HPDE6-E6E7 (cell line): ENCODE data around the gene SPIN4.
"Not testable (repeated sequence)": the region's sequence is repeated elsewhere in the genome, so short reads cannot be mapped to it uniquely, and the experiment has no call there.

Source experiments
- DNase-seq: peaks from one replicate; pipeline ENCODE4 v3.0.0; 2011; ENCODE audit warnings: missing footprints; ENCODE audit errors: extremely low spot score

Gene SPIN4

GRCh38 chrX:63350941-63351616 is at the start of gene SPIN4:
Gene SPIN4 (minus strand): TSS chrX:63351332. CDS start chrX:63350819, 513 bp downstream.
- DNase-seq = peak; percentile 66

- DNase-seq = no peak
Observed at GRCh38 chrX:63400340-63400739, 49.2 kb upstream of the SPIN4 start.

DNA sequence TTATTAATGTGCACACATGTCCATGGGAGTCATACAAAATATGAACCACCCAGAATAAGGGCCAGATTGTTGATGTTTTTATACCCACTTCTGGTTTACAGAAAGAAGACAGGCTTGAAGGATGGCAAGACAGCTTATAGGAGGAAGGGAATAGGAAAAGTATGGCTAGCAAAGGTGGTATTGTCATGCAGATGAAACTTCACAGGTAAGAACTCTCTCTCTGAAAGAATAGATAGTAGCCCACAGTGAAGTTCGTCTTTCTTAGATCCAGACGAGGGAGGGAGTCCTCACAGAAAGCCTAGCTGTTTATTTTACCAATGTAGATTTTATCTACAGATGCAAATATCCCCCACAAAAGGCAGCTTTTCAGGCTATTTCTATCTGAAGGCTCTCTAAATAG is 43.7 kb upstream of the SPIN4 start:
- no peak for DNase-seq

- DNase-seq = not testable (repeated sequence)
Observed at GRCh38 chrX:63393094-63393493, 42.0 kb upstream of the SPIN4 start.

DNA sequence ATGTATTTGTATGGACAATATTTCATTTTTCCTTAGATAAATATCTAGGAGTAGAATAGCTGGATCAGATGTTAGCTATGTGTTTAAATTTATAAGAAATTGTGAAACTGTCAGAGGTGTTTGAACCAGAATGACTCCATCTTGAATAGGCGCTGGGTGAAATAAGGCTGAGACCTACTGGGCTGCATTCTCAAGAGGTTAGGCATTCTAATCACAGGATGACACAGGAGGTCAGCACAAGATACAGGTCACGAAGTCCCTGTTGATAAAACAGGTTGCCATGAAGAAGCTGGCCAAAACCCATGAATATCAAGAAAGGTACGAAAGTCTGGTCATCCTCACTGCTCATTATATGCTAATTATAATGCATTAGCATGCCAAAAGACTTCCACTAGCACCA is 36.3 kb upstream of the SPIN4 start:
- DNase-seq = no peak

DNA sequence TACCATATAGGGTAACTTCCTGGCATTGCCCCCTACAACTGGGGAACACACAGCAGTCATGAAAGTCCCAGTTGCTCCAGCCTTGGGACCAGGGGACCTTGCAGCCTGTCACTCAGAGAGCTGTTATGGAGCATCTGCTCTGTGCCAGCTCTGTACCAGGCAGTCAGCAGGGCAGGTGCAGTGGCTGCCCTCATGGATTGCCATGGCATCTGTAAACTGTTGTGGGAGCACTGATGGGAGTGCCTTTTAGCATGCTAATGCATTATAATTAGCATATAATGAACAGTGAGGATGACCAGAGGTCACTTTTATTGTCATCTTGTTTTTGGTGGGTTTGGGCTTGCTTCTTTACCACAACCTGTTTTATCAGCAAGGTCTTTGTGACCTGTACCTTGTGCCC is 33.1 kb upstream of the SPIN4 start:
- not testable (repeated sequence) for DNase-seq

- not testable (repeated sequence) for DNase-seq
Observed at GRCh38 chrX:63373012-63373411, 21.9 kb upstream of the SPIN4 start.

- DNase-seq = not testable (repeated sequence)
Observed at GRCh38 chrX:63367699-63368098, 16.6 kb upstream of the SPIN4 start.

DNA sequence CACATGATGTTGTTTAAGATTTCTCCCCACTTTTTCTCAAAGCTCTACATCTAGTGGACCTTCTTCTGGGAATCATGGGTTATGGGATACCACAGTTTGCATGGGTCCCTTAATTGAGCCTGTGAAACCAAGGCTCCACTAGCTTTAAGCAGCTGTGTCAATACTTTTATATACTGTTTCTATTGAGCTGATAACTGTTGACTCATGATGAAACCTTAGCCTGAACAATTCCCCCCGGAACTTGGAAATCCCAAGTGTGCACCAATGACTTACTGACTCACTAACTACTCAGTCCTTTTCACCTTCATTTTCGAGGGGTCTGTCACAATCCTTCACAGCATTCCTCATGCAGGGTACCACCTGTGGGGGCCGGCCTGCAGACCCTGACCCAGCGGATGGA is 12.7 kb upstream of the SPIN4 start:
- DNase-seq = no peak

DNA sequence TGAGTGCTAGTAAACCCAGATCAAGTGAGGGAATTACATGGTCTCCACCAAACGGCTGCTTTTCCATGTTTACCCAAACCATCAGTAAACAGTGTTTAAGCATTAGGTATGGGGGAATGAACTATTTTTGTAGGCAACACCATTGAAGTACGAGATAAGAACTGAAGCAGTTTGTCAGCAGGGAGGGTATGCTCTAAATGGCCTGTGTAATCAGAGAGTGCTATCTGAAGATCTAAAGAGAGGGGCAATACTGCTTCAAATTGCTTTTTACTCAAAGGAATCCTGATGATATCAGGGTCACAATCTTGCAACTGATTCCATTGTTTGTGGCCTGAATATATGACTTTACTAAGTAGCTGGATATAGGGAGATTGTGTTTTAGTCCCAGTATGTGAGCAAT is 10.4 kb upstream of the SPIN4 start:
- no peak for DNase-seq

DNA sequence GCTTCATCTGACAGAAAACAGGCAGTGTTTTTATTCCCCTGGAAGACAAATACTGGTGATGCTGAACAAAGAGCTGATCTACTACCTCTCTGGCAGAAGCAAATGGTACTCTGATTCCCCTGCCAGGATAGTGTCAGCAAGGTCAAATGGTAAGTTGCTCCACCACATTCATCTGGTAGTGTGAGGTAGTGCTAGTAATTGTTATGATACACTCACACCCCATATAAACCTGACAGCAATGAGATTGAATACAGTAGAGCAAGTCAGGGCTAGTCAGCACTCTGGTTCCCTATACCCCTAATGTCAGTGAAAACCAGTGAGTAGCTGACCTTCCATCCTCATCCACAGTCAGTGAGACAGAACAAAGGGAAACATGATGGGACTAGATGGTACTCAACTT is 3.4 kb upstream of the SPIN4 start:
- no peak for DNase-seq

- DNase-seq = peak; percentile 2
Observed at GRCh38 chrX:63350465-63350877, 661 bp downstream of the SPIN4 start.

- DNase-seq = no peak
Observed at GRCh38 chrX:63349307-63349706, 1.8 kb downstream of the SPIN4 start.

DNA sequence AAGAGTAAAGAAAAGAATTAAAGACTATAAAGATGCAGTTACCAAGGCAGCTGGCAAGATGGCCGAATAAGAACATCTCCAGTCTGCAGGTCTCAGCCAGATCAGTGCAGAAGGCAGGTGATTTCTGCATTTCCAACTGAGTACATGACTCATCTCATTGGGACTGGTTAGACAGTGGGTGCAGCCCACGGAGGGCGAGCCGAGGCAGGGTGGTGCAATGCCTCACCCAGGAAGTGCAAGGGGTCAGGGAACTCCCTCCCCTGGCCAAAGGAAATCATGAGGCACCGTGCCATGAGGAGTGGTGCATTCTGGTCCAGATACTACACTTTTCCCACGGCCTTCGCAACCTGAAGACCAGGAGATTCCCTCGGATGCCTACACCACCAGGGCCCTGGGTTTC is 20.5 kb downstream of the SPIN4 start:
- DNase-seq = no peak

- no peak for DNase-seq
Observed at GRCh38 chrX:63327788-63328187, 23.3 kb downstream of the SPIN4 start.

- DNase-seq = no peak
Observed at GRCh38 chrX:63299596-63299995, 51.5 kb downstream of the SPIN4 start.
